GM13976 (cell line): ENCODE data around the gene ARL14EP.

Experiments
- DNase-seq: peaks from one replicate; pipeline ENCODE4 v3.0.0; 2012; ENCODE audit warnings: low spot score
- in situ Hi-C: fragments of 300-500 bp; cut with MboI; formaldehyde crosslinking; loops from one replicate; pipeline ENCODE4 v1.12.0; 2022; ENCODE audit warnings: low sequenced_read_pairs, mixed read lengths, inconsistent platforms; ENCODE audit not compliant: unreplicated experiment
- TF ChIP-seq, protein P1 (sequence below): IDR thresholded peaks from 2 replicates; pipeline ENCODE4 v1.5.1; 2012; ENCODE audit warnings: borderline replicate concordance, mild to moderate bottlenecking; ENCODE audit not compliant: insufficient read depth; ENCODE audit errors: extremely low read depth, missing control alignments, control extremely low read depth

The ARL14EP gene

GRCh38 chr11:30322191-30322590 lies 713 bp upstream of the ARL14EP start:
- in situ Hi-C loops = no loop called here
- TF ChIP-seq, protein P1, sequence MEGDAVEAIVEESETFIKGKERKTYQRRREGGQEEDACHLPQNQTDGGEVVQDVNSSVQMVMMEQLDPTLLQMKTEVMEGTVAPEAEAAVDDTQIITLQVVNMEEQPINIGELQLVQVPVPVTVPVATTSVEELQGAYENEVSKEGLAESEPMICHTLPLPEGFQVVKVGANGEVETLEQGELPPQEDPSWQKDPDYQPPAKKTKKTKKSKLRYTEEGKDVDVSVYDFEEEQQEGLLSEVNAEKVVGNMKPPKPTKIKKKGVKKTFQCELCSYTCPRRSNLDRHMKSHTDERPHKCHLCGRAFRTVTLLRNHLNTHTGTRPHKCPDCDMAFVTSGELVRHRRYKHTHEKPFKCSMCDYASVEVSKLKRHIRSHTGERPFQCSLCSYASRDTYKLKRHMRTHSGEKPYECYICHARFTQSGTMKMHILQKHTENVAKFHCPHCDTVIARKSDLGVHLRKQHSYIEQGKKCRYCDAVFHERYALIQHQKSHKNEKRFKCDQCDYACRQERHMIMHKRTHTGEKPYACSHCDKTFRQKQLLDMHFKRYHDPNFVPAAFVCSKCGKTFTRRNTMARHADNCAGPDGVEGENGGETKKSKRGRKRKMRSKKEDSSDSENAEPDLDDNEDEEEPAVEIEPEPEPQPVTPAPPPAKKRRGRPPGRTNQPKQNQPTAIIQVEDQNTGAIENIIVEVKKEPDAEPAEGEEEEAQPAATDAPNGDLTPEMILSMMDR = no peak
- no peak for DNase-seq

GRCh38 chr11:30326114-30326778 lies 3.3 kb downstream of the ARL14EP start:
- in situ Hi-C loops = no loop called here
- TF ChIP-seq, protein P1 = no peak
- no peak for DNase-seq

DNA sequence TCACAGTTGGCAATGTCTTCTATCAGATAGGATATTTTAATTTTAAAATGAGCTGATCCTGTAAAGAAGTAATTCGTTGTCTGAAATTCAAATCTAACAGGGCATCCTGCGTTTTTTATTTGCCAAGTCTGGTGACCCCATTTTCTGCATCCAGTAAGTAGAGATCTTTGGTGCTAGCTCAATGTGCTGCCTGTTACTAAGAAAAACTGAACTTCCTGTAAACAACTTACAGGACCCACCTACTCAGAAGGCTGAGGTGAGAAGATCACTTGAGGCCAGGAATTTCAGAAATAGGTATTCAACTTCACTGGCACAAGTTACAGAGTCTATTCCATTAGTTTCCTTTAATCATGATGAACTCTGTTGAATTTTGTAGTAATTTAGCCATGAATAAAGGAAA lies 4.0 kb downstream of the ARL14EP start:
- TF ChIP-seq, protein P1 = no peak
- no peak for DNase-seq

DNA sequence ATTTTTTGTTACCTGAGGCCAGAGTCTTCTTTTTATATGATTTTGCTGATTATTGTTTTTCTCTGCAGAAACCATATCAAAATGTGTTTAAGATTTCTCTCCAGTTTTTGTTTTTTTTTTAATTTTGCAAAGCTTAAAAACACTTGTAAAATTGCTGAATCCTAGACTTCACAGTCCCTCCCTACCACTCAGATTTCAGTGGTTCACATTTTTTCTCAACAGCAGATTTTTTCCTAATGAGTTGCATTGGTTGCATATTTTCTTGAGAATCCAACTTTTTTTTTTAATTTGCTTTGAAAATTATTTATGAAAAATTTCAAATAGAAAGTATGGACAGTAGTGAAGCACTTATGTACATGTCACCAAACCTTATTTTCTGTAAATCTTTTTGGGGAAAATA lies 5.8 kb downstream of the ARL14EP start:
- no peak for DNase-seq
- TF ChIP-seq, protein P1 = no peak
- in situ Hi-C loops = no loop called here

More for the DNA sequence above, 4.0 kb downstream of the ARL14EP start:
- in situ Hi-C loops = no loop called here

DNA sequence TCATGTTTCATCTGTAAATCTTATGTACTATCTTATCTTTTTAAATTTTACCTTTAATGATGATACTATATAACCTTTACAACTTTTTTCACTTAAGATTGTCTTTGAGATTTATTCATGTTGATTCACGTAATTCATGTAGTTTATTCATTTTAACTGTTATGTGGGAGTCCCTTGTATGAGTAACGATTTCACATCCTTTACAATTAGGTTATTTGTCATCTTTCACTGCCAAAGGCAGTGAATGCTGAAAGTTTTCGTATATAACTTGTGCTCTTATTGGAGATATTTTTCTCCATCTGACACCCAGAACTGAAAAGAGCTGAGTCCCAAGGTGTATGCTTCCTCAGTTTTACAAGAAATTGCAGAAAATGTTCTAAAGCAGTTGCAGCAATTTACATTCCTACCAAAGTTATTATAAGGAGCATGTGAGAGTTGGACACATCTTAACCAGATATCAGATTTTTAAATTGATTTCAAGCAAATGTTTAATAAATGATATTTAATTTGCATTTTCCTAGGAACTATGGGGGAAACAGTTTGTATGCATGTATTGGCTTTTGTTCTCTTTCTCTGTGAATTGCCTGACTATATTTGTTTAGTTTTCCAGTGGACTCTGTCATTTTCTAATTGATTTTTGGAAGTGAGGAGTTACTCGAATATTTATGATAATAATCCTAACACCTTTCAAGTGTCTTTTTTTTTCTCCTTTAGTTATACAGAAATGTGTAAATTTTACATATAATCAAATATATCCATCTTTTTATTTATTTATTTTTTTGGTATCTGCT lies 6.4 kb downstream of the ARL14EP start:
- in situ Hi-C loops = no loop called here
- TF ChIP-seq, protein P1 = no peak
- DNase-seq = no peak

GRCh38 chr11:30333405-30333804 lies 10.5 kb downstream of the ARL14EP start:
- in situ Hi-C loops = no loop called here
- no peak for DNase-seq
- TF ChIP-seq, protein P1 = peak; percentile 29
